Activated CD4-positive, CD25-positive, alpha-beta regulatory T cell treated with anti-CD3 and anti-CD28 coated beads, Interleukin-2, amount 50 U/mL, for 16 hours (primary cell): ENCODE results near the gene TBX2.
A peak's percentile ranks its signal among the peaks of the same experiment; 100 is the strongest.

Experiments
- DNase-seq: peaks from one replicate; pipeline ENCODE4 v3.0.0-alpha.2; 2020; ENCODE audit warnings: low read depth, low spot score

Gene TBX2

DNA sequence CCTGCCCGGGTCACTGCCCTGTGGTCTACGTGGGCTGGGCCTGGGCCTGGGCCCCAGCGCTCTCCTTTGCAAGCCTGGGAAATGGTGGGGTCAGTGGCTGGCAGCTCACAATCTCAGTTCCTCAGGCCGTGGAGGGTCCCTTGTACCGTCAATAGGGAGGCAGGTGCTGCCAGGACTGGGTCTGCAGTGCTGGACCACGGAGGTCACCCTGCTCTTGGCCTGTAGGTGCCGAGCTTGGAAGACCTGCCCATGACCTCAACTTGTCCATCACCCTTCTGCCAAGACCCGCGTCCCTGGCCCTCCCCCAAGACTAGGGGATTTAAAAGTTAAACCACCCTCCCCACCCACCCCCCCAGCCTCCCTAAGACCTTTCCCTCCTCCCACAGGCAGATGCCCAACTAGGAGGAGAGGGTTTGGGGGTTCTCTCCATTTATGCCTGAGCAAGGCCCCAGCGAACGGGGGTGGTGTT lies 2.5 kb downstream of the TBX2 start:
- DNase-seq = no peak

DNA sequence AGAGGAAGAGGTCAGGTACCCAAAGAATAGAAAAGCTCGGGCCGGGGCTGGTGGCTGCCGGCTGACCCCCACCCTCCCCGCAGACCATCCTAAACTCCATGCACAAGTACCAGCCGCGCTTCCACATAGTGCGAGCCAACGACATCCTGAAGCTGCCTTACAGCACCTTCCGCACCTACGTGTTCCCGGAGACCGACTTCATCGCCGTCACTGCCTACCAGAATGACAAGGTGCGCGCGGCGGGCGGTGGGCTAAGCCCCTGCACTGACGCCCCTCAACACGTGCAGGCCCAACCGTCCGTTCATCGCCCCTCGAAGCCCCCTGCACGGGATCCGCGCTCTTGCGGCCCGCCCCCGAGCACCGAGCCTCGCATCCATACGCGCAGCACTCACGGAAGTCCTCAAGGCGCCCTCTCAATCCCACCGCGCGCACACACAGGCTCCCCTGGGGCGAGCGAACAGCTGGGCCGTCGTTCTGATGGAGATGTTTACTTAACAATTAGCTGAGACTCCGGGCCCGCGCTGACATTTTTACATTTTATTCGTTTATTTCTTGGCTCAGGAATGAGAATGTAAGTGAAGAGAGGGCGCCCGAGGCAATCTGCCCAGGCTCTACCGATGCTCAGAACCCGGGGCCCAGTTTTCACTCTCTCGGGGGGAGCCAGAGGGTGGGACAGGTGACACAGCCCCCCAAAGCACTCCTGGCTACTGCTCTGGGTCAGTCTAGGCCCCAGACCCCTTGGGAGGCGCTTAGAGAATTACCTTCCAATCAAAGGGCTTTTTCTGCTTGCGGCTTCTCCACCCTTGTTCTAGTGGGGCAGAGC lies 3.5 kb downstream of the TBX2 start:
- DNase-seq = no peak

DNA sequence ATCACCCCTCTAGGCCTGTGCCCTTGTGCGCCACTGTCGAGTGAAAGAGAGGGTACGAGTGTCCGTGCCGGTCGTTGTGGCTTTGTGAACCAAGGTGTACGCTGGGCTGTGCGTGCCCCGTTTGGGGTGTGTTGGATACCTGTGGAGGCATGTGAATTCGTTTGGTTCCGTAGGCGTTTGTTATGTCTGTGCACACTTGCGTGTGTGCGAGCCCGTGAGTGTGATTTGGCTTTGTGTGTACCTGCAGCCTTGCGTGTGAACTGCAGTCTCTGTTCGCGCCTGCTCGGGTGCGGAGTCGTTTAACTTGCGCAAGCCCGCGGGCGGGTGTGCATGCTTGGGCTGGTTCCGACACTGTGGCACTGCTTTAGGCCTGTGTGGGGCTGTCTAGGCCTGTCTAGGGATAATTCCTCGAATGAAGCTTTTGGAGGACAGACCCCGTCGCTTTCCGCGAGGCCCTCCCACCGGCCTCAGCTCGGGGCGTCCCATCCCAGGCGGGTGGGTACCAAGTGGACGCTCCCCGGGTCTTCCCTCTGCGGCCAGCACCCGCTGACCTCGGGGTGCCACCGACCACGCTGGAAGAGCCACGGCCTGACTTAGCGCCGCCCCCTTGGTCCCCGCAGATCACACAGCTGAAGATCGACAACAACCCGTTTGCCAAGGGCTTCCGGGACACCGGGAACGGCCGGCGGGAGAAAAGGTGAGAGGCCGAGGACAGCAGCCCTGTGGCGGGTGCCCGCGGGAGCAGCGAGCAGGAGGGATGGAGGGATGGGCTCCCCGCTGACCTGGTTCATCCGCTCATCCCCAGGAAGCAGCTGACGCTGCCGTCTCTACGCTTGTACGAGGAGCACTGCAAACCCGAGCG lies 4.4 kb downstream of the TBX2 start:
- DNase-seq = no peak

DNA sequence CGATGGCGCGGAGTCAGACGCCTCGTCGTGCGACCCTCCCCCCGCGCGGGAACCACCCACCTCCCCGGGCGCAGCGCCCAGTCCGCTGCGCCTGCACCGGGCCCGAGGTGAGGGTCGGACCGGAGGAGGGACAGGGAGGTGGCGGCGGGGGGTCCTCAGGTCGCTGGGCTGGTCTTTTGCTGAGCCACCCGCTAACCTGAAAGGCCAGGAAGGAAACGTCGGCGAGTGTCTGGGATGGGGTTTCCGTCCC lies 4.9 kb downstream of the TBX2 start:
- no peak for DNase-seq

DNA sequence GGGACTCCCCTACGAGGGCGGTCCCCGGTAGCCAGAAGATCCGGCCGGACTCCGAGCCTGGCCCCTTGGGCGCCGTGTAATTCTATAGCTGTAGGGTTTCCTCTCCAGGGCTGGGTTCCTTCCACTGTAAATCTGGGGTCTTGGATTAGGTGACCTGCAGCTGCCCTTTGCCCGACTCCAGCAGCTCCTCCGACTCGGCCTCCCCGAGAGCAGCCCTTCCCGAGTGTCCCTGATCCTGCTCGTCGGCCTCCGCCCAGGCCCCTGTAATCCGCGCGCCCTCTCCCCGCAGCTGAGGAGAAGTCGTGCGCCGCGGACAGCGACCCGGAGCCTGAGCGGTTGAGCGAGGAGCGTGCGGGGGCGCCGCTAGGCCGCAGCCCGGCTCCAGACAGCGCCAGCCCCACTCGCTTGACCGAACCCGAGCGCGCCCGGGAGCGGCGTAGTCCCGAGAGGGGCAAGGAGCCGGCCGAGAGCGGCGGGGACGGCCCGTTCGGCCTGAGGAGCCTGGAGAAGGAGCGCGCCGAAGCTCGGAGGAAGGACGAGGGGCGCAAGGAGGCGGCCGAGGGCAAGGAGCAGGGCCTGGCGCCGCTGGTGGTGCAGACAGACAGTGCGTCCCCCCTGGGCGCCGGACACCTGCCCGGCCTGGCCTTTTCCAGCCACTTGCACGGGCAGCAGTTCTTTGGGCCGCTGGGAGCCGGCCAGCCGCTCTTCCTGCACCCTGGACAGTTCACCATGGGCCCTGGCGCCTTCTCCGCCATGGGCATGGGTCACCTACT lies 5.5 kb downstream of the TBX2 start:
- DNase-seq = no peak

DNA sequence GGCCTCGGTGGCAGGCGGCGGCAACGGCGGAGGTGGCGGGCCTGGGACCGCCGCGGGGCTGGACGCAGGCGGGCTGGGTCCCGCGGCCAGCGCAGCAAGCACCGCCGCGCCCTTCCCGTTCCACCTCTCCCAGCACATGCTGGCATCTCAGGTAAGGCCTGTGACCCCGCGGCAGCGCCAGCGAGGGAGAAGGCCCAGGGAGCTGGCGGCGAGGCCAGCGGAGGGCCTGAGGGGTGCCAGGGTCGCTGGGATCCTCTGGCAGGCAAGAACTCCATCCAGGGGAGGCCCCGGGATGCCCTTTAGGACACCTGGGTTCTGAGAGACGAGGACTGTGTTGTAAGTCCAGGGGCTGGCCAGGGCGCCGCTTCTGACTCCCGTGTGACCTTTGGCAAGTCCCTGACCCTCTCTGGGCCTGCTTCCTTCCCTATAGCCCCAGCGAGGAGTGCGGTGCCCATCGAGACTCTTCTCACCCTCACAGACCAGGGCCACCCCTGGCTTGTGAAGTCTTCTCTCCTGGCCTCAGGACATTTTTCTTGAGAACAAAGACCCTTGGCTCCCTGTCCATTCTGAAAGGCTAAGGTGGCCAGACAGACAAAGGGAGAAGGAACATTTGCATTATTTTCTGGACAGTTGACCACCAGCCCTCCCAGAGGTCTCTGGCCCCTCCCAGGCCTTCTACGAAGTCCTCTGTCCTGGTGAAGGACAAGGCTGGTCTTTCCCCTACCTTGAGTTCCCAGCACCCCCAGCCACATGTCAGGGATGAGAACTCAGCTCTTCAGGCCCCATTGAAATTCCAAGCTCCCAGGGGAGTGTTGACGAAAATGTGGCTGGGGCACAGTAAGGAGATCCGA lies 6.3 kb downstream of the TBX2 start:
- no peak for DNase-seq

DNA sequence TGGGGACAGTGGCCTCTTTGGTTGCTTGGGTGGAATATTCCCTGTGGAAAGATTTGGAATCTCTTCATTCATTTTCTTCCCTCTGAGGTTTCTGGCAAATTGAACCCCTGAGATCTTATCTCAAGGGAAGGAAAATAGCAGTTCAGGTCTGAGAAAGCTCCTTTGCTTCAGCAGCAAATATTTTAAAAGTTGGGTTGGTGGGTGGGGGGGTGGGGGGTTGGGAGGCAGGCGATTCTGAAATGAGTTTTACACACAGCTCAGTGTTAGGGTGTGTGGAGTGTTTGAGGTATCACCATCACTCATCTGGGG lies 6.8 kb downstream of the TBX2 start:
- no peak for DNase-seq

DNA sequence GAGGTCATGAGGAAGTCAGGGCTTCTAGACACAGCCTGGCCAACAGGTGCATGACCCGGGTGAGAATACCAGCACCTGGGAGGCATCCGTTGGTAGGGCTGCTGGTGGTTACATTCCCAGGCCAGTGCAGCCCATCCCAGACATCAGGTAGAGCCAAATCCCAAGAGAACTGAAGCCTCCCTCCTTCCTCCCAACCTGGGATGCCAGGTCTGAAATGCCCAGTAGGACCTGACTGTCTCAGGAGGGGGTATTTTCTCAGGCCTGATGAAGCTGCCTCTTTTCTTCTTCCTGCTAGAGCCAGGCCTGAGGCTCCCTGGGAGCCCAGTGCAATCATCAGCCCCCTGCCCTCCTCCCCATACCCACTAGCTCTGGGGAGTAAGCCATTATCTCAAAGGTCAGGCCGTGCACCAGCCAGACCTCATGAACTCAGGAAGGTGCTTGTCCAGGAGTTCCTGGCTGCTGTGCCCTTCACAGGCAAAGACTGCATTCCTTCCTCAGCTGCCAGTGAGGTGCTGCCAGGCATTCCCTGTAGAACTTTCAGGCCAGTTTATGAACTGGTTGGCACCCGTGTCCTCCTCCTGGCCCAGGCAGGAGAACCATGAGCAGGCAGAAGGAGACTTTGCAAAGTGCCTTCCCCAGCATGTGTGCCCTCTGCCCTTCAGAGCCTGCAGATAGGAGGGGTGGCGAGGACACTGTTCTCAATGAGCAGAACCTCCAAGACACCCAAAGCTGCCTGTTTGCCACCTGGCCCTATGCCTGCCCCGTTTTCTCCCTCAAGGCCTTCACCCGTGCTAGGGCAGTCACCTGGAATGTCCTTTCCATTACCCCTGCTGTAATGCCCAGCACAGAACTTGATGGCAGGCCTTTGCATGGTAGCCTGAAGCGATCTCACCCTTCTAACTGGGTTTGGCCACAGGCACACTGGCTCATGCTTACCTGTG lies 7.6 kb downstream of the TBX2 start:
- no peak for DNase-seq

DNA sequence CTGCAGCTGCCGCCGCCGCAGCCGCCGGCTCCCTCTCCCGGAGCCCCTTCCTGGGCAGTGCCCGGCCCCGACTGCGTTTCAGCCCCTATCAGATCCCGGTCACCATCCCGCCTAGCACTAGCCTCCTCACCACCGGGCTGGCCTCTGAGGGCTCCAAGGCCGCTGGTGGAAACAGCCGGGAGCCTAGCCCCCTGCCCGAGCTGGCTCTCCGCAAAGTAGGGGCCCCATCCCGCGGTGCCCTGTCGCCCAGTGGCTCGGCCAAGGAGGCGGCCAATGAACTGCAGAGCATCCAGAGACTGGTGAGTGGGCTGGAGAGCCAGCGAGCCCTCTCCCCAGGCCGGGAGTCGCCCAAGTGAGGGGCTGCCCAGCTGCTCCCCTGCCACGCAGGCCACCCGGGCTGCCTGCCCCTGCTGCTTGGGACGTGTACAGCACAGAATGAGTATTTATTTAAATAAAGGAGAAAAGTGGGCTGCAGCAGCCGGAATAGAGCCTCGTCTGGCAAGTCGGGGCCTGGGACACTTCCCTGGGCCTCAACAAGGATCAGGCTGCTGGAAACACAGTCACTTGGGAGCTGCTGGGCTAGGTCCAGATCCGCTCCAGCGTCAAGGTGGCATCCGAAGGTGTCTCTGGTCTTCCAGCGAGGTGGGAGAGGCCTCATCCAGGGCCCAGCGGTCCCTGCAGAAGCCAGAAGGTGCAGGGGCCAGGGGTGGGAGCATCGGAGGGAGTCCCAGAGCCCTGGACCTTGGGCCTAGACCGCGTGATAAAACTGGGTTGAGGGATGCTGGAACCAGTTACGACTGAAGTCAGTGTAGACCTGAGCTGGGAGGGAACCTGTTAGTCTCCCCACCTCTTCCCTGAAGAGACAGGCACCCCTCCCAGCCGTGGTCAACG lies 8.8 kb downstream of the TBX2 start:
- no peak for DNase-seq

DNA sequence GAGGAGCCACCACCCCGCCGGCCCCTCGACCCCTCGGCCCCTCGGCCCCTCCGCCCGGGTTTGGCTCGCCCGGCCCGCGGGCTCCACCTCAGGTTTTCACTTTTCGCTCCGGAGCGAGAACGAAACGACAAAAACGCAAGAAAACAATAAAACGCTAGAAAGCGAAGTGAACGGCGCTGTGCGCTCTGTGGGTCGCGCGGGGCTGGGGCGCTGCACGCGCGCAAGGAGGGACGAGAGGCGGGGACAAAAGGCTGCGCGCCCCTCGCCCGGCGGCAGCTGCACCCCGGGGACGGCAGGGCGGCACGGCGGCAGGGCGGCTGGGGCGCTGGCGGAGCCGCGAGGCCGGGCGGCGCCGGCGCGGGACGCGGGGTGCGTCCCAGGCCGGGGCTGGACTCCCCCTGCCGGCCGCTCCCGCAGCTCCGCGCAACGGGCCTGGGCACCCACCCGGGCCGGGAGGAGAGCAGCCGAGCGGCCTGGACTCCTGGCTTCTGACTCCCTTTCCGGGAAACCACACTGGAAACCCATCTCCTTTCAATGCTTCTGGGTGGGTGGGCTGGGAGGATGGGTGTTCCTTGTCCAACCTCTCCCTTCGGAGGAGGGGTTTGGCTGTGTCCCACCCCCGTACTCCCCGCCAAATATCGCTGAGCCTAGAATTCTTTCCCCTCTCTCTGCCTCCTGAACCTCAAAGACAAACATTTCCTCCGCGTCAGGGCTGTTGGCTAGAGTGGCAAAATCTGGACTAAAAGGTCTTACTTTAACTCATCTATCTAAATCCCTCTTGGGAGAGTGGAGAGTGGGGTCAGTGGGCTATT lies 9.9 kb downstream of the TBX2 start:
- DNase-seq = no peak

DNA sequence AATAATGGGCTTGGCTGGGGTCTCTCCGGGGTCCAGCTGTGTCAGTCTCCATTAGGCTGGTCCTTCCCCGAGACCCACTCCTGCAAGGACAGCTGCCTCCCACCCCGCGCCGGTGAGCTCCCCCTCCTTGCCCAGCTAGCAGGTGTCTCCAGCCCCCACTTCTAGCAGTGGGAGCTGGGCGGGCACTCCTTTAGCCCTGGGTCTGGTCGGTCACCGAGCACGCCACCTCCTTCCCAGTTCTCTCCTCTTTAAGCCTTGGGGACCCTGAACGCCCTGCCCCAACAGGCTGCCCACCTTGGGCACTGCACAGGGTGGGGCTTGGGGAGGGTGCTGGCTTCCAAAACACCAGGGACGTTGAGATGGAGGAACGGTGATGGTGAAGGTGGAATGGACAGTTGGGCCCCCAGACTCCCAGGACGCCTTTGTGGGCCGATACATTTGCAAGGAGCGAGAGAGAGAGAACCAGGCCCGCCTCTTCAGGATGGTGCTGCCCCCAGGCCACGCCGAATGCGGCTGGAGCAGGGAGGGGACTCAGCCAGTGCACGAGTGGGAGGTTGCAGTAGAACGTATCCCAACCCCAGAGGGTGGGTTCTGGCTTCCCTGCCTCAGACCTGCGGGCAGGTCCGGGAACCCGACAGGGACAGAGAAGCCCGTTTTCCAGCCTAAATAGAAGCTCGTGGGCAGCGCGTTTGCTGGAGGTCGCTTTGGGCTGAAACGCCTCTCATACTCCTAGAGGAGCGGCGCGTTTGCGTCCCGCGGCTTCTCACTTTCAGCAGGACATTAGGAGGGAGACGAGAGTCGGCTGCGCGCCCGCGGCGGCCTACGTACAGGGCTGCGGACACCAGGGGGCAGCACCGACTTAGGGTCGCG lies 10.7 kb downstream of the TBX2 start:
- DNase-seq = peak; percentile 36

DNA sequence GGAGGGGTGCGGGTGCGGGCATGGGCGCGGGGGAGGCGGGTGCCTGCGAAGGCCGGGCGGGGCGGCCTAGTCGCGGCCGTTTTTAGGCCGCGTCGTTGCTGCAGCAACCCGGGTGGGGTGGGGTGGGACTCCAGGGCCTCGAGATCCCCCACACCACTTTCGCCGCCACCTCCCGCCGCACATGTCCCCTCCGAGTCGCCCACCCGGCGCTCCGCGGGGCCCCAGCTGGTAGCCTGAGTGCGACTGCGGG lies 11.3 kb downstream of the TBX2 start:
- no peak for DNase-seq

DNA sequence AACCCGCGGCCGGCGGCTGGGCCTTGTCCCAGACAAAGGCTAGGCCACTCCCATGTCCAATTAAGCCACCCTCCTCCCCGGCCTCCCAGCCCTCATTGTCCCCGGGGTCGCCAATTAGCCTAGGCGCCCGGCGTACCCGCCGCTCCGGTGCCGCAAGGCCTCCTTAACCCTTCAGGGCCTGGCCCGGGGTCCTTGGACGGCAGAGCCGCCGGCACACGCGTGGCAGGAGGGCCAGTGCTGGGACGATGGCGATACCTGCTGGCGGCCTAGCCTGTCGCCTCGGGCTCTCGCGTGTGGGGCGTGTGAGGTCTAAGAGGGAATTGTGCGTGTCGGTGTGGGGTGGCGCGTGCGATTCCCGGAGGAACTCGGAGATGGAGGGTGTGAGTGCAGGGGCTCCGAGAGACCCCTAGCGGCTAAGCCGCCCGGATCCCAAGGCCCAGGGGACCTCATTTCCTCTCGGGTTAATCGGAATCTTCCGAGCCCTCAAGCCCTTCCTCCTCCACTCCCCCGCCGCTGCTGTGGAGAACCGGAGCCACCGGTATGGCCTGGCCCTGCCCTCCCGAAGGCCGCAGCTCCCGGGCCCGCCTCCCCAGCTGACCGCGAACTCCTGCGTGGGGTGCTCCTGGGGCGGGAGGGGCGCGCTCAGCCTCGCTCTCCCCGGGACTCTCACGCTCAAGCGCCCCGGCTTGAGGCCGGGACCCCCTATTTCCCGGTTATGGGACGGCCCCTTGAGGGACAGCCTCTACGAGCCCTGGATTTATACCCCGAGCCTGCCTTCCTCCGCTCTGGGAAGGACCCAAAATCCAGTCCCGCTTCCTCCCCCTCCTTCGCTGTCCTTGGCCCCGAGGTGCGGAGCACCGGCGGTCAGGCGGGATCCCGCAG lies 11.9 kb downstream of the TBX2 start:
- DNase-seq = no peak

DNA sequence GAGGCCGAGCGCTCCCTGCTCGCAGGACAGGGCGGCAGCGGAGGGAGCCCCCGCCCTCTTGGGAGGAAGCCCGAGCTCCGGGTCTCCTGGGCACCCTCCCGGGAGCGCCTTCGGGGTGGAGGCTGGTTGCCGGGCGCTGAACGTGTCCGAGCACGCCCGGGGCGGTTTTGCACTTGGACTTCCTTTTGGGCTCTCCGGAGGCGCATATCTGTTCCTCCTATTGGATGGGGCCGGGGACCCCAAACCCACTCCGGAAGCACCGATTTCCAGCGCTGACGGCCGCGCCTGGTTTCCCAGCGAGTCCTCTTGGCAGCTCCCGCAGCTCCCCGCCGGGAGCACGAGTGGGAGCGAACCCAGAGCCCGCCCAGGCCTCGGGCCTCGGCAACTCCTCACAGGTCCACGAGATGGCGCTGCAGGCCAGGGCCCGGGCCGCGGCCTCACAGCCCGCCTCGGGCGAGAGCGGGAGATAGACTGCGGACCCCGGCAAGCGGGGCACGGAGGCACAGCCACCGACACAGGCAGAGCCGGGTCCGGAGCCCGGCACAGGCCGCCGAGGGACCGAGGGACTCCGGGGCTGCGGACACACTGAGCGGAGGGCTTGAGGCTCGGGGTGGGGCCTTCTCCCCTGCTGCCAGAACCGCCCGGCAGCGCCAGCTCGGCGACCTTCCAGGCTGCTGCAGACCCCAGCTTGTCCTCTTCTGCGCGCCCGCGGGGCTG lies 12.7 kb downstream of the TBX2 start:
- peak; percentile 50 for DNase-seq

DNA sequence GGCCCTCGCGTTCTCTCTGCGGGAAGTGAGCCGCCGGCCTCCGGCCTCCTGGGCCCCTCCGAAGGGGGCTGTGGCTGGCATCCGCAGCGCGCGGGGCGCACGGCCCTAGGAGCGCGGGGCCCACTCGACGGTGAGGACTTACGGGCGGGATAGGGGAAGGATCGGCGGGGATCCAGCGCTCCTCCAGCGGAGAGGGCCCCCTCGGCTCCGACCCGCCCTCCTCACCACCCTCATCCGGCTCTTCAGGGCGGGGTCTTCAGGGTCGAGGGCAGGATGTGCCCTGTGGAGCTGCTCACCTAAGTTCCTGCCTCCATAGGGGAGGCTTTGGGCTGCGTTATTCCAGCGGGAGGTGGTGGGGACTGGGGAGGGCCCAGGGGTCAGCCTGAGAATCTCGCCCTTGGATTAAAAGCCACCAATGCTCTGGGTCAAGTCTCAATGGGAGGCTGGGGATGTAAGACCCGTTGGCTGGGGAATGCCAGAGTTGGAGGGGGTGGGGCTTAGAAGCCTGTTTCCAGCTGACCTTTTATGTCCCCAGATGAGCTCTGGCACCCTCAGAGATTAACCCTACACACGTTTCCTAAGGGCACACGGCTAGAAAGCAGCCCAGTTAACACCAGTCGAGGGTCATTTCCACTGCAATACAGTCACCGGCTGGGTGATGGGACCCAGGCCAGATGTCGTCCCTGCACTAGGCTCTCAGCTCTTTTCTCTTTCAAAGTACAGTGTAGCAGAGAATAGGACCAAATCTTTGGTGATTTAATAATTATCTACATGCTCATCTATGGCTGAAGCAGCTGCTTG lies 13.4 kb downstream of the TBX2 start:
- no peak for DNase-seq
